CD14-positive monocyte (primary cell): ENCODE data around the gene TRIM51. TPM values are rescaled to one million over a fixed set of nuclear protein-coding genes. Genes with fewer than 3 reads are reported as not detected.
"Not testable (repeated sequence)": the region's sequence is repeated elsewhere in the genome, so short reads cannot be mapped to it uniquely, and the experiment has no call there.

Experiments
- DNase-seq, 3 donors: peaks; one replicate each; pipeline ENCODE4 v3.0.0-alpha.2; 2011 to 2022
- H2AFZ ChIP-seq: 2 replicates; pipeline ENCODE4 v1.6.0; 2012; ENCODE audit warnings: mild to moderate bottlenecking, low read depth, low read length, inconsistent platforms; ENCODE audit not compliant: insufficient read depth, poor library complexity, severe bottlenecking
- H3K27ac ChIP-seq, 2 donors: 1 replicate in 1 of 2; 2 replicates in 1 of 2; pipeline ENCODE4 v1.5.1; 2012 to 2013; ENCODE audit warnings: low read length in 2 of 2, control low read depth in 1 of 2, inconsistent platforms in 1 of 2, low read depth in 1 of 2, mild to moderate bottlenecking in 1 of 2
- H3K27me3 ChIP-seq, 2 donors: one replicate each; pipeline versions ENCODE4 v1.6.0 to v1.6.1; 2011 to 2013; ENCODE audit warnings: low read length in 2 of 2; ENCODE audit not compliant: control insufficient read depth in 2 of 2, insufficient read depth in 2 of 2
- H3K36me3 ChIP-seq, 2 donors: replicated peaks in 1 of 2; 1 replicate in 1 of 2; 2 replicates in 1 of 2; pipeline versions ENCODE4 v1.5.1 to v1.6.1; 2012 to 2013; ENCODE audit warnings: low read length in 2 of 2, control low read depth in 1 of 2, inconsistent platforms in 1 of 2, mild to moderate bottlenecking in 1 of 2; ENCODE audit not compliant: insufficient read depth in 2 of 2, control insufficient read depth in 1 of 2
- H3K4me1 ChIP-seq, 2 donors: 1 replicate in 1 of 2; 2 replicates in 1 of 2; pipeline versions ENCODE4 v1.5.1 to v1.6.1; 2012 to 2013; ENCODE audit warnings: low read length in 2 of 2, control low read depth in 1 of 2, inconsistent platforms in 1 of 2, mild to moderate bottlenecking in 1 of 2, moderate library complexity in 1 of 2; ENCODE audit not compliant: insufficient read depth in 2 of 2, control insufficient read depth in 1 of 2
- H3K4me2 ChIP-seq: replicated peaks from 2 replicates; pipeline ENCODE3; 2012; ENCODE audit warnings: low read length, moderate library complexity, mild to moderate bottlenecking; ENCODE audit not compliant: poor library complexity, severe bottlenecking; ENCODE audit errors: extremely low read depth
- H3K4me3 ChIP-seq, 3 experiments: fragments of 200-600 bp in 1 of 3; sonication (generic) in 1 of 3; replicated peaks in 1 of 3; 1 replicate in 2 of 3; 2 replicates in 1 of 3; pipeline ENCODE4 v1.5.1; 2011 to 2013; ENCODE audit warnings: low read length in 3 of 3, mild to moderate bottlenecking in 3 of 3, control low read depth in 2 of 3, low read depth in 2 of 3, inconsistent platforms in 1 of 3, moderate library complexity in 1 of 3
- H3K79me2 ChIP-seq: 2 replicates; pipeline ENCODE4 v1.6.0; 2012; ENCODE audit warnings: mild to moderate bottlenecking, control low read depth, inconsistent platforms, low read length, moderate library complexity; ENCODE audit not compliant: insufficient read depth
- H3K9ac ChIP-seq: 2 replicates; pipeline ENCODE4 v1.6.0; 2017; ENCODE audit warnings: low read length, mild to moderate bottlenecking; ENCODE audit not compliant: insufficient read depth, poor library complexity, severe bottlenecking
- H3K9me3 ChIP-seq, 2 donors: replicated peaks in 1 of 2; 1 replicate in 1 of 2; 2 replicates in 1 of 2; pipeline versions ENCODE4 v1.5.1 to v1.6.1; 2012 to 2013; ENCODE audit warnings: low read length in 2 of 2, control low read depth in 1 of 2; ENCODE audit not compliant: control insufficient read depth in 1 of 2, insufficient read depth in 1 of 2
- H4K20me1 ChIP-seq: 2 replicates; pipeline ENCODE4 v1.6.0; 2012; ENCODE audit warnings: mild to moderate bottlenecking, low read length, control low read depth, moderate library complexity; ENCODE audit not compliant: insufficient read depth
- H3K27ac Mint-ChIP-seq, 7 donors: one replicate each; pipeline ENCODE4 v1.8.0; 2020; ENCODE audit warnings: mild to moderate bottlenecking in 7 of 7, mixed read lengths in 7 of 7, moderate library complexity in 6 of 7, inconsistent platforms in 2 of 7
- H3K27me3 Mint-ChIP-seq, 3 donors: one replicate each; pipeline ENCODE4 v1.8.0; 2021 to 2022; ENCODE audit warnings: low read depth in 3 of 3, mild to moderate bottlenecking in 3 of 3, mixed read lengths in 3 of 3, moderate library complexity in 3 of 3, inconsistent platforms in 1 of 3
- H3K36me3 Mint-ChIP-seq, 2 donors: one replicate each; pipeline ENCODE4 v1.8.0; 2020; ENCODE audit warnings: mixed read lengths in 2 of 2, inconsistent platforms in 1 of 2, mild to moderate bottlenecking in 1 of 2
- H3K4me1 Mint-ChIP-seq: one replicate; pipeline ENCODE4 v1.8.0; 2020; ENCODE audit warnings: mild to moderate bottlenecking, mixed read lengths
- H3K4me3 Mint-ChIP-seq, 2 donors: one replicate each; pipeline ENCODE4 v1.8.0; 2020; ENCODE audit warnings: mild to moderate bottlenecking in 2 of 2, mixed read lengths in 2 of 2, moderate library complexity in 1 of 2
- H3K9me3 Mint-ChIP-seq, 7 donors: one replicate each; pipeline ENCODE4 v1.8.0; 2020 to 2022; ENCODE audit warnings: mixed read lengths in 7 of 7, mild to moderate bottlenecking in 6 of 7, moderate library complexity in 6 of 7, inconsistent platforms in 2 of 7
- CTCF ChIP-seq: fragments of 200-600 bp; IDR thresholded peaks from one replicate; pipeline ENCODE4 v1.8.0; 2022; ENCODE audit warnings: antibody characterized with exemption, mild to moderate bottlenecking
- WGBS: methylation state at CpG from one replicate; pipeline ENCODE4 v1.1.5; 2013; ENCODE audit warnings: missing lambda C conversion rate; ENCODE audit not compliant: insufficient coverage; 5-methylcytosine and 5-hydroxymethylcytosine counted together
- intact Hi-C, 2 donors: fragments of 100-400 bp; cut with micrococcal nuclease; formaldehyde crosslinking; loops; one replicate each; pipeline versions ENCODE4 v1.15.0 to v1.15.1; 2023
- polyA plus RNA-seq, 3 donors: library from polyadenylated mRNA; depleted of rRNA in 1 of 3; unstranded in 2 of 3; stranded (reverse) in 1 of 3; fragments of 300-500 nt in 2 of 3; fragments of >200 nt in 1 of 3; fragmentation: Illumina TruSeq in 2 of 3; gene quantifications; 1 replicate in 2 of 3; 2 replicates in 1 of 3; pipeline ENCODE4 v1.2.3, GENCODE V29; 2012 to 2021

Gene TRIM51
- polyA plus RNA-seq, 3 donors, result not detected

DNA sequence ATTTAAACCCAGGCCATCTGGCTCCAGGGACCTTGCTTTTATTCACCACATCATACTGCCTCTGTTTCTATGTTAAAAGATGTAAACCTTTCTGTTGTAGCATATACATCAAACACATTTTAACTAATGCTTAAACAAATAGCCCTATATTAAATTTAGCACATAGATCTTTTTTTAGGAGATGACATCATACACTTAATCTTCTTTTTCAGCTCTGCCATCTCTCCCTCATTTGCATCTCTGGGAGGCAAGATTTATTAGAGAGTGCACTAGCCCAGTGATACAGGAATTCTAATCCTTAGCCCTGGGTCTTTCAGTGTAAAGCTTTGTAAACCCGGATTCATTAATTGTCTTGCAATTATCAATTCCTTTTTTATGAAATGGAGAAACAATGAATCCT, 31.0 kb upstream of the TRIM51 start:
- no peak overlapping the region for H3K27ac ChIP-seq
- no peak overlapping the region for H3K4me3 Mint-ChIP-seq
- H4K20me1 ChIP-seq, result no peaks in the 10 kb centered on the region
- no peak overlapping the region for H3K9ac ChIP-seq
- intact Hi-C loops, result no loop called here
- H3K27ac Mint-ChIP-seq, result no peak overlapping the region
- no peaks in the 10 kb centered on the region for H3K4me1 Mint-ChIP-seq
- H3K27me3 Mint-ChIP-seq, result no peaks in the 10 kb centered on the region
- peaks cover 0 to 5% (median 0%) of the 10 kb centered on the region in 7 donors for H3K9me3 Mint-ChIP-seq
- no peak overlapping the region for H2AFZ ChIP-seq
- no peak for DNase-seq
- H3K27me3 ChIP-seq, result no peaks in the 10 kb centered on the region
- no peaks in the 10 kb centered on the region for H3K79me2 ChIP-seq
- peaks cover 3 to 10% of the 10 kb centered on the region in 2 donors for H3K9me3 ChIP-seq
- no peaks in the 10 kb centered on the region for H3K4me1 ChIP-seq
- H3K36me3 Mint-ChIP-seq, result no peaks in the 10 kb centered on the region
- H3K36me3 ChIP-seq, result no peaks in the 10 kb centered on the region
- H3K4me2 ChIP-seq, result no peak overlapping the region
- no peak overlapping the region for H3K4me3 ChIP-seq
- WGBS, result no CpG with 5 or more reads among the region's 1 CpG
- TF ChIP-seq CTCF, result no peak

DNA sequence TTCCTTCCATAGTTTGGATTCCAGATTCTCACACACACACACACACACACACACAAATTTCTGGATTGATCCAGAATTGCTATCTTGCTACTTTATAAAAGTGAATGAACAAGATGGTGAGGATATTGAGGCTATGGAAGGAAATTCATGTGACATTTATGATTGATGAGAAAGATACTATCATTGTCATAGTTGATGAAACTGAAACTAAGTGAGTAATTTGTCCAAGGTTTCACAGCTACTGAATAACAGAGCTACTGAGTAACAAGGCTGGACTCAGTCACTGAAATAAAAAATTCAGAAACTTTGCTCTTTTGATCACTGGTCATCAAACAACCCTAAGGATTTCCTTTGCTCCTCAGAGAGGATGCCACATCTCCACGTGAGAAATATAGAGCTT, 28.4 kb upstream of the TRIM51 start:
- H3K27me3 ChIP-seq, result no peaks in the 10 kb centered on the region
- H3K27me3 Mint-ChIP-seq, result no peaks in the 10 kb centered on the region
- H3K36me3 ChIP-seq, result no peaks in the 10 kb centered on the region
- H3K4me1 Mint-ChIP-seq, result no peaks in the 10 kb centered on the region
- H3K9me3 ChIP-seq, result peaks cover 5 to 13% of the 10 kb centered on the region in 2 donors
- H3K9ac ChIP-seq, result no peak overlapping the region
- no peaks in the 10 kb centered on the region for H3K36me3 Mint-ChIP-seq
- H3K4me3 ChIP-seq, result no peak overlapping the region
- no peaks in the 10 kb centered on the region for H3K4me1 ChIP-seq
- peaks cover 0 to 3% (median 2%) of the 10 kb centered on the region in 7 donors for H3K9me3 Mint-ChIP-seq
- WGBS, result no CpG with 5 or more reads among the region's 1 CpG
- no peak for TF ChIP-seq CTCF
- no peaks in the 10 kb centered on the region for H3K79me2 ChIP-seq
- no peak overlapping the region for H3K27ac Mint-ChIP-seq
- no peak overlapping the region for H3K27ac ChIP-seq
- no peak for DNase-seq
- H3K4me3 Mint-ChIP-seq, result no peak overlapping the region
- no peaks in the 10 kb centered on the region for H4K20me1 ChIP-seq
- intact Hi-C loops, result no loop called here
- no peak overlapping the region for H2AFZ ChIP-seq
- no peak overlapping the region for H3K4me2 ChIP-seq

DNA sequence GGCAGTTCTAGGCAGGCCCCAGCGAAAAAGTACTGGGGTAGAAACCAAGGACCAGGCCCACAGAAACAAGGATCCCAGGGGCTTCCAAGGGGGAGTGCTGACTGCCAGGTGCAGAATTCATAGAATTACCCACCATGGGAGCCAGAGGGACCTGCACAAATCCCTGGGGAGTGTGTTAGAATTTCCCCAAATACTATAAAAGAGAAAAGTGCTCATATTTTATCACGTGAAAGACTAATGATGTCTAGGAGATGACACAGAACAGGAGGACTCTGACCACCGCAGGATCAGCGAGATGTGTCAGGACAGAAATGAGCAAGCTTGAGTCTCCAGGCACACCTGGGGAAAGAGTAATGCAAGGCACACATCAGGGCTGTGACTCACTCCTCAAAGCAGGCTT, 15.7 kb upstream of the TRIM51 start:
- H4K20me1 ChIP-seq, H2AFZ ChIP-seq, H3K27ac ChIP-seq, H3K27me3 ChIP-seq, H3K79me2 ChIP-seq, DNase-seq, H3K4me1 Mint-ChIP-seq, H3K36me3 ChIP-seq, H3K4me2 ChIP-seq, H3K4me1 ChIP-seq, intact Hi-C loops, H3K9ac ChIP-seq, H3K4me3 Mint-ChIP-seq, H3K27me3 Mint-ChIP-seq, H3K4me3 ChIP-seq, H3K27ac Mint-ChIP-seq, H3K36me3 Mint-ChIP-seq: not testable (repeated sequence)
- H3K9me3 Mint-ChIP-seq, result peaks cover 4 to 39% (median 22%) of the 10 kb centered on the region in 7 donors
- H3K9me3 ChIP-seq, result peaks cover 8 to 26% of the 10 kb centered on the region in 2 donors
- 40% methylated on average over 1 of the region's 4 CpGs for WGBS
